HepG2 (cell line): ENCODE data around the gene ENG. TPM values are rescaled to one million over a fixed set of nuclear protein-coding genes. Genes with fewer than 3 reads are reported as not detected.

ENCODE experiments used
- BRCA1 ChIP-seq: sonication (generic); formaldehyde crosslinking; IDR thresholded peaks from 2 replicates; pipeline ENCODE4 v1.4.0; 2020; ENCODE audit warnings: missing genetic modification reagents
- HCFC1 ChIP-seq: fragments of 150-350 bp; IDR thresholded peaks from 2 replicates; pipeline ENCODE4 v1.6.1; 2014; ENCODE audit warnings: low read depth, low read length
- NFATC3 ChIP-seq: sonication (generic); formaldehyde crosslinking; IDR thresholded peaks from 2 replicates; pipeline ENCODE4 v1.5.1; 2020; ENCODE audit warnings: mild to moderate bottlenecking, missing genetic modification reagents
- ZSCAN9 ChIP-seq: IDR thresholded peaks from 2 replicates; pipeline ENCODE4 v1.6.1; 2016; ENCODE audit warnings: borderline replicate concordance
- polyA plus RNA-seq, 8 experiments: library from polyadenylated mRNA; depleted of rRNA in 3 of 8; stranded (reverse) in 7 of 8; unstranded in 1 of 8; fragments of >200 nt; fragmentation: Illumina TruSeq in 4 of 8; extraction: Trizol in 4 of 8; gene quantifications; 2 replicates each; pipeline versions ENCODE4 v1.2.1 to v1.2.3, GENCODE V29; 2011 to 2016; ENCODE audit warnings: low read depth in 4 of 8, missing spikeins in 1 of 8, mixed read lengths in 1 of 8; ENCODE audit not compliant: insufficient read depth in 1 of 8
- total RNA-seq, 5 experiments: library from RNA; depleted of rRNA; stranded (reverse); fragments of >200 nt; fragmentation: Illumina TruSeq; extraction: Trizol; gene quantifications; 2 replicates each; pipeline ENCODE4 v1.2.3, GENCODE V29; 2016; ENCODE audit warnings: low read depth in 1 of 5
- TF ChIP-seq, protein P1 (sequence below): sonication (generic); formaldehyde crosslinking; IDR thresholded peaks from 2 replicates; pipeline ENCODE4 v1.4.0; 2020; ENCODE audit warnings: missing genetic modification reagents
- TF ChIP-seq, protein P2 (sequence below): sonication (generic); formaldehyde crosslinking; IDR thresholded peaks from 2 replicates; pipeline ENCODE4 v1.5.1; 2020; ENCODE audit warnings: mild to moderate bottlenecking, missing genetic modification reagents, moderate library complexity
- TF ChIP-seq, protein P3 (sequence below): sonication (generic); formaldehyde crosslinking; IDR thresholded peaks from 2 replicates; pipeline ENCODE4 v1.5.1; 2020; ENCODE audit warnings: missing genetic modification reagents, mild to moderate bottlenecking, borderline replicate concordance
- TF ChIP-seq, protein P4 (sequence below): sonication (generic); formaldehyde crosslinking; IDR thresholded peaks from 2 replicates; pipeline ENCODE4 v1.8.1; 2023; ENCODE audit warnings: missing genetic modification reagents, mild to moderate bottlenecking, borderline replicate concordance
- TF ChIP-seq, protein P5 (sequence below): sonication (generic); formaldehyde crosslinking; IDR thresholded peaks from 2 replicates; pipeline ENCODE4 v1.8.1; 2022; ENCODE audit warnings: mild to moderate bottlenecking, missing genetic modification reagents
- TF ChIP-seq, protein P6 (sequence below): sonication (generic); formaldehyde crosslinking; IDR thresholded peaks from 2 replicates; pipeline ENCODE4 v1.5.1; 2020; ENCODE audit warnings: missing genetic modification reagents, mild to moderate bottlenecking, borderline replicate concordance
- TF ChIP-seq, protein P7 (sequence below): sonication (generic); formaldehyde crosslinking; IDR thresholded peaks from 2 replicates; pipeline ENCODE4 v1.5.0; 2020; ENCODE audit warnings: mild to moderate bottlenecking, missing genetic modification reagents

The ENG gene
- total and polyA plus RNA-seq, 2 of the 13 experiments (the other 11 are each of a cell fraction or from before 2014, with no cell fraction given): 0.02 to 1.1 TPM

DNA sequence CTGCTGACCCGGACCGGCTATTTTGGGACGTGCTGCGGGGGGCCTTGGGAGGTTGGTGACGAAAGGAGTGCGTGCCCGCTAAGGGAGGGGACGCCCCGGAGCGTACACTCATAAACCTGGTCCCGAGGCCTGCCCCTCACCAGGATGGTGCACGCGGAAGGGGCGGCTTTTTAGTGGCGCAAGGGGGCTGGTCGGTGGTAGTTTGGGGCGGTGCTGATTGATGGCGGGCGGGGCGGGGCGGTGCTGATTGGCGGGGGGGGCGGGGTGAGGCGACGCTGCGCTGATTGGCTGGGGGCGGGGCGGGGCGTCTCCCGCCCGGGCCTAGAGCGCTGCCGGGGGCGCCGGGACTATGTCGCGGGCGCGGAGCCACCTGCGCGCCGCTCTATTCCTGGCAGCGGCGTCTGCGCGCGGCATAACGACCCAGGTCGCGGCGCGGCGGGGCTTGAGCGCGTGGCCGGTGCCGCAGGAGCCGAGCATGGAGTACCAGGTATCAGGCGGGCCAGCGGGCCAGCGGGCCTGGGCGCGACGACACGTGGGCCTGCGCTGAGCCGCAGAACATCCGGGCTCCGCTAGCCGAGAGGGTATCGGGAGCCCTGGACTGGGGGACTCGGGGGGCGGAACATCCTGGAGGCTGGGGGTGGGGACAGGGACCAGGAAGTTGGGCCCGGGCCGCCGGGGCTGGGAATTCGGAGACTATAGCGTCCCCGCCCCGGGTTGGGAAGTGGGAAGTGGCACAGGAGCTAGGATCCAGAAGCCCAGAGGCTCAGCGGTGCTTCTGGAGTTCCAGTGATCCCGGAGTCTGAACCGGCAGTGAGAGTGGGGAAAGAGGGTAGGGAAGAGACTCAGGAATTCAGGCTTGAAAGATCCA lies 51.6 kb downstream of the ENG start, which contains the start of gene FPGS (continued):
- TF ChIP-seq, protein P1, sequence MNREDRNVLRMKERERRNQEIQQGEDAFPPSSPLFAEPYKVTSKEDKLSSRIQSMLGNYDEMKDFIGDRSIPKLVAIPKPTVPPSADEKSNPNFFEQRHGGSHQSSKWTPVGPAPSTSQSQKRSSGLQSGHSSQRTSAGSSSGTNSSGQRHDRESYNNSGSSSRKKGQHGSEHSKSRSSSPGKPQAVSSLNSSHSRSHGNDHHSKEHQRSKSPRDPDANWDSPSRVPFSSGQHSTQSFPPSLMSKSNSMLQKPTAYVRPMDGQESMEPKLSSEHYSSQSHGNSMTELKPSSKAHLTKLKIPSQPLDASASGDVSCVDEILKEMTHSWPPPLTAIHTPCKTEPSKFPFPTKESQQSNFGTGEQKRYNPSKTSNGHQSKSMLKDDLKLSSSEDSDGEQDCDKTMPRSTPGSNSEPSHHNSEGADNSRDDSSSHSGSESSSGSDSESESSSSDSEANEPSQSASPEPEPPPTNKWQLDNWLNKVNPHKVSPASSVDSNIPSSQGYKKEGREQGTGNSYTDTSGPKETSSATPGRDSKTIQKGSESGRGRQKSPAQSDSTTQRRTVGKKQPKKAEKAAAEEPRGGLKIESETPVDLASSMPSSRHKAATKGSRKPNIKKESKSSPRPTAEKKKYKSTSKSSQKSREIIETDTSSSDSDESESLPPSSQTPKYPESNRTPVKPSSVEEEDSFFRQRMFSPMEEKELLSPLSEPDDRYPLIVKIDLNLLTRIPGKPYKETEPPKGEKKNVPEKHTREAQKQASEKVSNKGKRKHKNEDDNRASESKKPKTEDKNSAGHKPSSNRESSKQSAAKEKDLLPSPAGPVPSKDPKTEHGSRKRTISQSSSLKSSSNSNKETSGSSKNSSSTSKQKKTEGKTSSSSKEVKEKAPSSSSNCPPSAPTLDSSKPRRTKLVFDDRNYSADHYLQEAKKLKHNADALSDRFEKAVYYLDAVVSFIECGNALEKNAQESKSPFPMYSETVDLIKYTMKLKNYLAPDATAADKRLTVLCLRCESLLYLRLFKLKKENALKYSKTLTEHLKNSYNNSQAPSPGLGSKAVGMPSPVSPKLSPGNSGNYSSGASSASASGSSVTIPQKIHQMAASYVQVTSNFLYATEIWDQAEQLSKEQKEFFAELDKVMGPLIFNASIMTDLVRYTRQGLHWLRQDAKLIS (CRISPR knock-in tag): no peak
- TF ChIP-seq, protein P2, sequence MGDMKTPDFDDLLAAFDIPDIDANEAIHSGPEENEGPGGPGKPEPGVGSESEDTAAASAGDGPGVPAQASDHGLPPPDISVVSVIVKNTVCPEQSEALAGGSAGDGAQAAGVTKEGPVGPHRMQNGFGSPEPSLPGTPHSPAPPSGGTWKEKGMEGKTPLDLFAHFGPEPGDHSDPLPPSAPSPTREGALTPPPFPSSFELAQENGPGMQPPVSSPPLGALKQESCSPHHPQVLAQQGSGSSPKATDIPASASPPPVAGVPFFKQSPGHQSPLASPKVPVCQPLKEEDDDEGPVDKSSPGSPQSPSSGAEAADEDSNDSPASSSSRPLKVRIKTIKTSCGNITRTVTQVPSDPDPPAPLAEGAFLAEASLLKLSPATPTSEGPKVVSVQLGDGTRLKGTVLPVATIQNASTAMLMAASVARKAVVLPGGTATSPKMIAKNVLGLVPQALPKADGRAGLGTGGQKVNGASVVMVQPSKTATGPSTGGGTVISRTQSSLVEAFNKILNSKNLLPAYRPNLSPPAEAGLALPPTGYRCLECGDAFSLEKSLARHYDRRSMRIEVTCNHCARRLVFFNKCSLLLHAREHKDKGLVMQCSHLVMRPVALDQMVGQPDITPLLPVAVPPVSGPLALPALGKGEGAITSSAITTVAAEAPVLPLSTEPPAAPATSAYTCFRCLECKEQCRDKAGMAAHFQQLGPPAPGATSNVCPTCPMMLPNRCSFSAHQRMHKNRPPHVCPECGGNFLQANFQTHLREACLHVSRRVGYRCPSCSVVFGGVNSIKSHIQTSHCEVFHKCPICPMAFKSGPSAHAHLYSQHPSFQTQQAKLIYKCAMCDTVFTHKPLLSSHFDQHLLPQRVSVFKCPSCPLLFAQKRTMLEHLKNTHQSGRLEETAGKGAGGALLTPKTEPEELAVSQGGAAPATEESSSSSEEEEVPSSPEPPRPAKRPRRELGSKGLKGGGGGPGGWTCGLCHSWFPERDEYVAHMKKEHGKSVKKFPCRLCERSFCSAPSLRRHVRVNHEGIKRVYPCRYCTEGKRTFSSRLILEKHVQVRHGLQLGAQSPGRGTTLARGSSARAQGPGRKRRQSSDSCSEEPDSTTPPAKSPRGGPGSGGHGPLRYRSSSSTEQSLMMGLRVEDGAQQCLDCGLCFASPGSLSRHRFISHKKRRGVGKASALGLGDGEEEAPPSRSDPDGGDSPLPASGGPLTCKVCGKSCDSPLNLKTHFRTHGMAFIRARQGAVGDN (CRISPR knock-in tag): peak; percentile 97
- TF ChIP-seq, protein P3, sequence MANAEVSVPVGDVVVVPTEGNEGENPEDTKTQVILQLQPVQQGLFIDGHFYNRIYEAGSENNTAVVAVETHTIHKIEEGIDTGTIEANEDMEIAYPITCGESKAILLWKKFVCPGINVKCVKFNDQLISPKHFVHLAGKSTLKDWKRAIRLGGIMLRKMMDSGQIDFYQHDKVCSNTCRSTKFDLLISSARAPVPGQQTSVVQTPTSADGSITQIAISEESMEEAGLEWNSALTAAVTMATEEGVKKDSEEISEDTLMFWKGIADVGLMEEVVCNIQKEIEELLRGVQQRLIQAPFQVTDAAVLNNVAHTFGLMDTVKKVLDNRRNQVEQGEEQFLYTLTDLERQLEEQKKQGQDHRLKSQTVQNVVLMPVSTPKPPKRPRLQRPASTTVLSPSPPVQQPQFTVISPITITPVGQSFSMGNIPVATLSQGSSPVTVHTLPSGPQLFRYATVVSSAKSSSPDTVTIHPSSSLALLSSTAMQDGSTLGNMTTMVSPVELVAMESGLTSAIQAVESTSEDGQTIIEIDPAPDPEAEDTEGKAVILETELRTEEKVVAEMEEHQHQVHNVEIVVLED (CRISPR knock-in tag): no peak; the same call in 1 of the 2 replicates
- no peak for TF ChIP-seq ZSCAN9 (CRISPR knock-in tag)
- no peak for TF ChIP-seq BRCA1 (CRISPR knock-in tag)
- TF ChIP-seq, protein P4, sequence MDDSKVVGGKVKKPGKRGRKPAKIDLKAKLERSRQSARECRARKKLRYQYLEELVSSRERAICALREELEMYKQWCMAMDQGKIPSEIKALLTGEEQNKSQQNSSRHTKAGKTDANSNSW (CRISPR knock-in tag): no peak; the same call in 1 of the 2 replicates
- TF ChIP-seq, protein P5, sequence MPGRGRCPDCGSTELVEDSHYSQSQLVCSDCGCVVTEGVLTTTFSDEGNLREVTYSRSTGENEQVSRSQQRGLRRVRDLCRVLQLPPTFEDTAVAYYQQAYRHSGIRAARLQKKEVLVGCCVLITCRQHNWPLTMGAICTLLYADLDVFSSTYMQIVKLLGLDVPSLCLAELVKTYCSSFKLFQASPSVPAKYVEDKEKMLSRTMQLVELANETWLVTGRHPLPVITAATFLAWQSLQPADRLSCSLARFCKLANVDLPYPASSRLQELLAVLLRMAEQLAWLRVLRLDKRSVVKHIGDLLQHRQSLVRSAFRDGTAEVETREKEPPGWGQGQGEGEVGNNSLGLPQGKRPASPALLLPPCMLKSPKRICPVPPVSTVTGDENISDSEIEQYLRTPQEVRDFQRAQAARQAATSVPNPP (CRISPR knock-in tag): 0 out of 2 replicates have a peak, but pooled peaks have one; percentile 24
- TF ChIP-seq, protein P6, sequence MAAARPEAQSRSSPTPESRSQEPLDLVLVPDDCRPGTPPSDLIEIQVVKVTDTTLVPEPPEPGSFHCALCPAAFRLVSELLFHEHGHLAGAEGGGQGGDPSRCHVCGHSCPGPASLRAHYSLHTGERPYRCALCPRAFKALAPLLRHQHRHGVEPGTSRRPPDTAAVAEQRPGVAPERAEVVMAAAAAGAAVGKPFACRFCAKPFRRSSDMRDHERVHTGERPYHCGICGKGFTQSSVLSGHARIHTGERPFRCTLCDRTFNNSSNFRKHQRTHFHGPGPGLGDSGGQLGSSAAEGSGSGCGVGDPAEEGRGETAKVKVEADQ: peak; percentile 72; the same call in 1 of the 2 replicates
- TF ChIP-seq, protein P7, sequence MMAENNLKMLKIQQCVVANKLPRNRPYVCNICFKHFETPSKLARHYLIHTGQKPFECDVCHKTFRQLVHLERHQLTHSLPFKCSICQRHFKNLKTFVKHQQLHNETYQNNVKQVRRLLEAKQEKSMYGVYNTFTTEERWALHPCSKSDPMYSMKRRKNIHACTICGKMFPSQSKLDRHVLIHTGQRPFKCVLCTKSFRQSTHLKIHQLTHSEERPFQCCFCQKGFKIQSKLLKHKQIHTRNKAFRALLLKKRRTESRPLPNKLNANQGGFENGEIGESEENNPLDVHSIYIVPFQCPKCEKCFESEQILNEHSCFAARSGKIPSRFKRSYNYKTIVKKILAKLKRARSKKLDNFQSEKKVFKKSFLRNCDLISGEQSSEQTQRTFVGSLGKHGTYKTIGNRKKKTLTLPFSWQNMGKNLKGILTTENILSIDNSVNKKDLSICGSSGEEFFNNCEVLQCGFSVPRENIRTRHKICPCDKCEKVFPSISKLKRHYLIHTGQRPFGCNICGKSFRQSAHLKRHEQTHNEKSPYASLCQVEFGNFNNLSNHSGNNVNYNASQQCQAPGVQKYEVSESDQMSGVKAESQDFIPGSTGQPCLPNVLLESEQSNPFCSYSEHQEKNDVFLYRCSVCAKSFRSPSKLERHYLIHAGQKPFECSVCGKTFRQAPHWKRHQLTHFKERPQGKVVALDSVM (CRISPR knock-in tag): no peak
- no peak for TF ChIP-seq NFATC3
- no peak for TF ChIP-seq HCFC1
